GM18499 (cell line): ENCODE results near the gene PSENEN.
"Not testable (repeated sequence)": the region's sequence is repeated elsewhere in the genome, so short reads cannot be mapped to it uniquely, and the experiment has no call there.

ENCODE experiments used
- ATAC-seq: cut with Tn5 transposase; IDR thresholded peaks from one replicate; pipeline ENCODE4 v1.9.1; 2021; ENCODE audit warnings: moderate number of reproducible peaks; ENCODE audit not compliant: insufficient read depth, unreplicated experiment

The PSENEN gene

GRCh38 chr19:35784503-35785338, 39.3 kb downstream of the PSENEN start:
- ATAC-seq = no peak

GRCh38 chr19:35785339-35785627, 39.8 kb downstream of the PSENEN start:
- ATAC-seq = no peak

DNA sequence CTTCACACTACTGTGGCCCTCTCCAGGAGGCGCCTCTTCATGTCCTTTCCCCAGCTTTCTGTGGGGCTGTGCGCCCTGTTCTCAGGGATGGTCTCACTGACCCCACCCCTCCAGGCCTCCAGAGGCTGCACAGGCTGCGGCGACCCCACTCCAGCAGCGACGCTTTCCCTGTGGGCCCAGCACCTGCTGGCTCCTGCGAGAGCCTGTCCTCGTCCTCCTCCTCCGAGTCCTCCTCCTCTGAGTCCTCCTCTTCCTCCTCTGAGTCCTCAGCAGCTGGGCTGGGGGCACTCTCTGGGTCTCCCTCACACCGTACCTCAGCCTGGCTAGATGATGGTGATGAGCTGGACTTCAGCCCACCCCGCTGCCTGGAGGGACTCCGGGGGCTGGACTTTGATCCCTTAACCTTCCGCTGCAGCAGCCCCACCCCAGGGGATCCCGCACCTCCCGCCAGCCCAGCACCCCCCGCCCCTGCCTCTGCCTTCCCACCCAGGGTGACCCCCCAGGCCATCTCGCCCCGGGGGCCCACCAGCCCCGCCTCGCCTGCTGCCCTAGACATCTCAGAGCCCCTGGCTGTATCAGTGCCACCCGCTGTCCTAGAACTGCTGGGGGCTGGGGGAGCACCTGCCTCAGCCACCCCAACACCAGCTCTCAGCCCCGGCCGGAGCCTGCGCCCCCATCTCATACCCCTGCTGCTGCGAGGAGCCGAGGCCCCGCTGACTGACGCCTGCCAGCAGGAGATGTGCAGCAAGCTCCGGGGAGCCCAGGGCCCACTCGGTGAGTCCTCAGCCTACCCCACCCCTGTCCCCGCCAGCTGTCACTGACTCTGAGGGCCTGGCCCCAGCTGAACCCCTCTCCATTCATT, 41.1 kb downstream of the PSENEN start:
- no peak for ATAC-seq

GRCh38 chr19:35787227-35787799, 41.9 kb downstream of the PSENEN start:
- ATAC-seq = no peak

GRCh38 chr19:35788205-35788960, 42.9 kb downstream of the PSENEN start:
- ATAC-seq = no peak

- no peak for ATAC-seq
Measured at GRCh38 chr19:35789195-35789977, 43.9 kb downstream of the PSENEN start.

GRCh38 chr19:35789978-35790944, 44.8 kb downstream of the PSENEN start:
- no peak for ATAC-seq

DNA sequence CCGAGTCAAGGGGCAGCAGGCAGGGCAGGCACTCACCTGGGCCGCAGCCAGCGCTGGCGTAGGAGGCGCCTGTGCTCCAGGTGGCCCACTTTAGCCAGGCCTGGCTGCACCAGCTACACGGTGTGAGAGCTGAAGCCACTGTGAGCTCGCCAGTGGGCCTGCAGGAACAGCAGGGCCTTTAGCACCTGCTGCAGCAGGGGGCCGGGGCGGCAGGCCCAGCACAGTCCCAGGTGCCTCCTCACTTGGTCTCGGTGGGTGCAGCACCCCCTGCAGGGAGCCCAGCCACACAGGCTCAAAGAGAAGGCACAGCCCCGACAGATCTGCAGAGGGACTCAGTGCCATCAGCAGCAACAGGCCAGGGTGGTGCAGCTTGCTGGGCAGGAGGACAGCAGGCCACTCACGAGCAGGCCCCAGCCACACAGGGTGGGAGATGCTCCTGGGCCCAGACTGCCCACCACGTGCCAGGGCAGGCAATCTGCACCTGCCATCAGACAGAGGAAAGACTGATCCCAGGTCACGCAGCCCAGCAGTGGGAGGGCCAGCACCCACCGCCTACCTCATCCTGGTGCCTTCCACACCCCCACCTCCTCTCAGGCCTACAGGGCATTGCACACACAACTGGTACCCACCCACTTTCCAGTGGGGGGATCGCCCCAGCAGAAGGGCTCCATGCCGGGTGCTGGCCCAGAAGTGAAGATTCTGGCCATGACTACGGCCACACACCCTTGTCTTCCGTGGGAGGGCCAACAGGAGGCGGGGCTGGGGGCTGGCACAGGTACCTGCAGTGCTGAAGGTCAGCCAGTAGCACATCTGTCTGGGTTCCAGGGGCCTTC, 45.7 kb downstream of the PSENEN start:
- ATAC-seq = no peak

GRCh38 chr19:35791814-35792279, 46.4 kb downstream of the PSENEN start:
- no peak for ATAC-seq

GRCh38 chr19:35792312-35792711, 46.9 kb downstream of the PSENEN start:
- ATAC-seq = no peak

GRCh38 chr19:35792888-35793287, 47.4 kb downstream of the PSENEN start:
- ATAC-seq = no peak

GRCh38 chr19:35793381-35794165, 48.1 kb downstream of the PSENEN start:
- ATAC-seq = no peak

GRCh38 chr19:35795564-35795963, 50.1 kb downstream of the PSENEN start:
- not testable (repeated sequence) for ATAC-seq
